ENCODE measurements around the gene TECPR2.

- TF ChIP-seq CTCF (IDR thresholded peaks at IDR 0.05; ENCODE audit: insufficient read depth, low read length) (no peak), POLR2AphosphoS5 (IDR thresholded peaks at IDR 0.05; ENCODE audit: low read depth) (no peak), SPI1 (IDR thresholded peaks at IDR 0.05; ENCODE audit: borderline replicate concordance, low read depth) (no peak), GABPA (IDR thresholded peaks at IDR 0.05; ENCODE audit: low read depth) (no peak), REST (IDR thresholded peaks at IDR 0.05; ENCODE audit: insufficient replicate concordance, low read depth) (no peak)
Measured at GRCh38 chr14:102434647-102435175, 72.0 kb downstream of the TECPR2 start.
